IMR-90 (cell line): ENCODE measurements around the gene RNU6-7. TPM values are rescaled to one million over a fixed set of nuclear protein-coding genes. Genes with fewer than 3 reads are reported as not detected.

Experiments
- ATAC-seq: fragments of 200-7000 bp; cut with Tn5 transposase; 2 replicates; pipeline ENCODE4 v1.9.1; 2020; ENCODE audit warnings: low read depth, mild to moderate bottlenecking, moderate library complexity
- BruUV-seq: library from RNA; stranded (reverse); fragments of 400-500 nt; replicated peaks from 2 replicates; lab custom pipeline; 2021; lab: Mats Ljungman, UMichigan
- CTCF ChIA-PET: fragments of 300-600 bp; formaldehyde crosslinking; extraction: SDS; loops from one replicate; lab custom pipeline; 2021; ENCODE audit warnings: antibody characterized with exemption; lab: Yijun Ruan, JAX
- POLR2A ChIA-PET: fragments of 300-600 bp; sonication (Branson Sonifier 250); formaldehyde crosslinking; loops from one replicate; lab custom pipeline; 2022; ENCODE audit warnings: antibody characterized with exemption; ENCODE audit not compliant: unreplicated experiment; lab: Charles Lee
- DNase-seq: peaks from one replicate; pipeline ENCODE4 v3.0.0; 2013
- H2AFZ ChIP-seq: replicated peaks from 2 replicates; pipeline ENCODE3; 2013; ENCODE audit warnings: low read length, mild to moderate bottlenecking; ENCODE audit not compliant: poor library complexity
- H2AK5ac ChIP-seq: 2 replicates; pipeline ENCODE4 v1.6.1; 2013; ENCODE audit warnings: low read depth, low read length, inconsistent platforms
- H2AK9ac ChIP-seq: replicated peaks from 2 replicates; pipeline ENCODE3; 2013; ENCODE audit warnings: mild to moderate bottlenecking, low read depth, low read length, moderate library complexity; ENCODE audit not compliant: poor library complexity
- H2BK120ac ChIP-seq: 2 replicates; pipeline ENCODE4 v1.6.1; 2013; ENCODE audit warnings: low read depth, low read length, inconsistent platforms
- H2BK15ac ChIP-seq: 3 replicates; pipeline ENCODE4 v1.6.1; 2013; ENCODE audit warnings: low read depth, low read length, inconsistent platforms
- H2BK20ac ChIP-seq: 2 replicates; pipeline ENCODE4 v1.6.1; 2013; ENCODE audit warnings: low read depth, mild to moderate bottlenecking, inconsistent platforms, low read length, moderate library complexity
- H2BK5ac ChIP-seq: 2 replicates; pipeline ENCODE4 v1.6.1; 2013; ENCODE audit warnings: mild to moderate bottlenecking, low read depth, low read length, inconsistent platforms; ENCODE audit not compliant: poor library complexity, severe bottlenecking
- H3K14ac ChIP-seq: replicated peaks from 2 replicates; pipeline ENCODE4 v1.6.1; 2013; ENCODE audit warnings: low read depth, low read length, inconsistent platforms
- H3K18ac ChIP-seq: 2 replicates; pipeline ENCODE4 v1.6.1; 2013; ENCODE audit warnings: low read depth, low read length, control low read depth
- H3K23ac ChIP-seq: 2 replicates; pipeline ENCODE4 v1.6.1; 2013; ENCODE audit warnings: low read depth, low read length, inconsistent platforms
- H3K27ac ChIP-seq: 2 replicates; pipeline ENCODE4 v1.5.1; 2013; ENCODE audit warnings: mild to moderate bottlenecking, control low read depth, low read length; ENCODE audit not compliant: insufficient read depth
- H3K27me3 ChIP-seq: 2 replicates; pipeline ENCODE4 v1.6.1; 2013; ENCODE audit warnings: low read length; ENCODE audit not compliant: control insufficient read depth, insufficient read depth
- H3K36me3 ChIP-seq: 2 replicates; pipeline ENCODE4 v1.6.1; 2013; ENCODE audit warnings: low read length, mixed read lengths; ENCODE audit not compliant: control insufficient read depth, insufficient read depth
- H3K4ac ChIP-seq: 2 replicates; pipeline ENCODE4 v1.6.1; 2013; ENCODE audit warnings: low read depth, low read length, inconsistent platforms
- H3K4me1 ChIP-seq: 2 replicates; pipeline ENCODE4 v1.6.1; 2013; ENCODE audit warnings: low read length, mixed read lengths; ENCODE audit not compliant: control insufficient read depth, insufficient read depth
- H3K4me2 ChIP-seq: 2 replicates; pipeline ENCODE4 v1.6.1; 2013; ENCODE audit warnings: low read depth, mild to moderate bottlenecking, control low read depth, low read length, moderate library complexity
- H3K4me3 ChIP-seq: 2 replicates; pipeline ENCODE4 v1.5.1; 2013; ENCODE audit warnings: low read depth, mild to moderate bottlenecking, control low read depth, low read length, moderate library complexity; ENCODE audit not compliant: insufficient read depth
- H3K56ac ChIP-seq: 2 replicates; pipeline ENCODE4 v1.6.1; 2013; ENCODE audit warnings: low read length, inconsistent platforms; ENCODE audit not compliant: insufficient read depth; ENCODE audit errors: extremely low read depth
- H3K79me1 ChIP-seq, 2 experiments: 2 replicates each; pipeline ENCODE4 v1.6.1; 2013; ENCODE audit warnings: low read length in 2 of 2, inconsistent platforms in 1 of 2, low read depth in 1 of 2
- H3K9ac ChIP-seq: 2 replicates; pipeline ENCODE4 v1.6.1; 2013; ENCODE audit warnings: low read depth, low read length, control low read depth
- H3K9me1 ChIP-seq: 2 replicates; pipeline ENCODE4 v1.6.1; 2013; ENCODE audit warnings: low read length, inconsistent platforms; ENCODE audit not compliant: insufficient read depth
- H3K9me3 ChIP-seq: 2 replicates; pipeline ENCODE4 v1.6.1; 2013; ENCODE audit warnings: low read length; ENCODE audit not compliant: control insufficient read depth, insufficient read depth
- H4K20me1 ChIP-seq: 2 replicates; pipeline ENCODE4 v1.6.1; 2013; ENCODE audit warnings: low read length, inconsistent platforms; ENCODE audit not compliant: insufficient read depth
- H4K5ac ChIP-seq: 2 replicates; pipeline ENCODE4 v1.6.1; 2013; ENCODE audit warnings: mild to moderate bottlenecking, low read depth, low read length, control low read depth
- H4K8ac ChIP-seq, 2 experiments: 2 replicates each; pipeline ENCODE4 v1.6.1; 2013; ENCODE audit warnings: low read depth in 2 of 2, low read length in 2 of 2, control low read depth in 1 of 2, inconsistent platforms in 1 of 2
- H4K91ac ChIP-seq: 2 replicates; pipeline ENCODE4 v1.6.1; 2013; ENCODE audit warnings: low read depth, low read length, inconsistent platforms; ENCODE audit not compliant: insufficient read depth
- BHLHE40 ChIP-seq: fragments of 150-350 bp; IDR thresholded peaks from 2 replicates; pipeline ENCODE4 v1.6.1; 2016; ENCODE audit warnings: mild to moderate bottlenecking, low read depth, low read length
- CEBPB ChIP-seq: IDR thresholded peaks from 2 replicates; pipeline ENCODE4 v1.6.1; 2012; ENCODE audit warnings: low read depth, low read length, improper control_type of control experiment
- CHD1 ChIP-seq: IDR thresholded peaks from 2 replicates; pipeline ENCODE4 v1.6.1; 2012; ENCODE audit warnings: low read depth, low read length, improper control_type of control experiment
- FOS ChIP-seq: fragments of 150-350 bp; IDR thresholded peaks from 2 replicates; pipeline ENCODE4 v1.6.1; 2016; ENCODE audit warnings: low read depth, low read length
- MAFK ChIP-seq: IDR thresholded peaks from 2 replicates; pipeline ENCODE4 v1.6.1; 2012; ENCODE audit warnings: low read depth, low read length, improper control_type of control experiment
- MAZ ChIP-seq: IDR thresholded peaks from 2 replicates; pipeline ENCODE4 v1.6.1; 2012; ENCODE audit warnings: low read depth, mild to moderate bottlenecking, low read length, improper control_type of control experiment, moderate library complexity, borderline replicate concordance
- MXI1 ChIP-seq: IDR thresholded peaks from 2 replicates; pipeline ENCODE4 v1.6.1; 2012; ENCODE audit warnings: low read depth, mild to moderate bottlenecking, low read length, moderate library complexity, borderline replicate concordance
- NFE2L2 ChIP-seq: fragments of 150-350 bp; IDR thresholded peaks from 2 replicates; pipeline ENCODE4 v1.6.1; 2016; ENCODE audit warnings: low read depth, mild to moderate bottlenecking, low read length
- POLR2A ChIP-seq: IDR thresholded peaks from 2 replicates; pipeline ENCODE4 v1.6.1; 2012; ENCODE audit warnings: mild to moderate bottlenecking, low read depth, low read length
- RAD21 ChIP-seq: IDR thresholded peaks from 2 replicates; pipeline ENCODE4 v1.6.1; 2012; ENCODE audit warnings: low read length, improper control_type of control experiment
- RCOR1 ChIP-seq: IDR thresholded peaks from 2 replicates; pipeline ENCODE4 v1.6.1; 2012; ENCODE audit warnings: mild to moderate bottlenecking, low read length, improper control_type of control experiment; ENCODE audit not compliant: insufficient replicate concordance
- RFX5 ChIP-seq: IDR thresholded peaks from 2 replicates; pipeline ENCODE4 v1.8.0; 2012; ENCODE audit warnings: low read depth, mild to moderate bottlenecking, low read length, moderate library complexity
- SMC3 ChIP-seq: fragments of 150-350 bp; IDR thresholded peaks from 2 replicates; pipeline ENCODE4 v1.6.1; 2016; ENCODE audit warnings: low read depth, mild to moderate bottlenecking, antibody characterized with exemption, low read length, moderate library complexity
- dilution Hi-C: fragments of 300-500 bp; cut with HindIII; formaldehyde crosslinking; loops from one replicate; pipeline ENCODE4 v1.14.3; 2018; ENCODE audit warnings: low sequenced_read_pairs; ENCODE audit not compliant: unreplicated experiment
- in situ Hi-C: fragments of 300-500 bp; cut with MboI; formaldehyde crosslinking; loops from 3 replicates; pipeline ENCODE4 v1.14.3; 2019; ENCODE audit warnings: low sequenced_read_pairs, inconsistent platforms, mixed read lengths
- intact Hi-C: fragments of 100-400 bp; cut with micrococcal nuclease; formaldehyde crosslinking; loops from 2 replicates; pipeline ENCODE4 v1.10.0; 2022
- polyA plus RNA-seq, 3 experiments: library from polyadenylated mRNA; depleted of rRNA; stranded (reverse); fragments of >200 nt; gene quantifications; 2 replicates each; pipeline ENCODE4 v1.2.3, GENCODE V29; 2012; ENCODE audit warnings: low replicate concordance in 1 of 3
- total RNA-seq: library from RNA; depleted of rRNA; stranded (reverse); fragments of >200 nt; gene quantifications from 2 replicates; pipeline ENCODE4 v1.2.3, GENCODE V29; 2012
- TF ChIP-seq, protein P1 (sequence below): conservative IDR thresholded peaks from 2 replicates; pipeline ENCODE4 v1.5.1; 2012; ENCODE audit warnings: mild to moderate bottlenecking, low read depth, low read length, improper control_type of control experiment
- TF ChIP-seq, protein P2 (sequence below): fragments of 150-350 bp; IDR thresholded peaks from 2 replicates; pipeline ENCODE4 v1.6.1; 2016; ENCODE audit warnings: low read depth, mild to moderate bottlenecking, low read length, moderate library complexity, borderline replicate concordance
- TF ChIP-seq, protein P3 (sequence below): fragments of 150-350 bp; IDR thresholded peaks from 2 replicates; pipeline ENCODE4 v1.6.1; 2017; ENCODE audit warnings: mild to moderate bottlenecking, antibody characterized with exemption, low read length, low read depth

Gene RNU6-7
- total and polyA plus RNA-seq, 2 of the 4 experiments (the other 2 are of a cell fraction): not detected

GRCh38 chr14:32244404-32244803 is 42.6 kb downstream of the RNU6-7 start:
- no peak overlapping the region for H4K5ac ChIP-seq
- no peak overlapping the region for H3K4me3 ChIP-seq
- no peak overlapping the region for H2BK120ac ChIP-seq
- no peak overlapping the region for H2AFZ ChIP-seq
- no peaks in the 10 kb centered on the region for H3K4me1 ChIP-seq
- no peaks in the 10 kb centered on the region for H3K9me3 ChIP-seq
- in situ Hi-C loops: loop anchor here (25.0 kb wide), 1 partner anchor 307 kb away; no protein-coding TSS in a partner anchor
- BruUV-seq: no TSS peak
- H3K79me1 ChIP-seq: no peaks in the 10 kb centered on the region
- TF ChIP-seq CHD1 (no peak), BHLHE40 (no peak), RFX5 (no peak), CEBPB (no peak), MXI1 (no peak), NFE2L2 (no peak), SMC3 (no peak), RCOR1 (no peak), FOS (no peak), RAD21 (peak; percentile 38; the same call in 1 of the 2 replicates), MAZ (no peak), MAFK (no peak), POLR2A (no peak)
- TF ChIP-seq, protein P1, sequence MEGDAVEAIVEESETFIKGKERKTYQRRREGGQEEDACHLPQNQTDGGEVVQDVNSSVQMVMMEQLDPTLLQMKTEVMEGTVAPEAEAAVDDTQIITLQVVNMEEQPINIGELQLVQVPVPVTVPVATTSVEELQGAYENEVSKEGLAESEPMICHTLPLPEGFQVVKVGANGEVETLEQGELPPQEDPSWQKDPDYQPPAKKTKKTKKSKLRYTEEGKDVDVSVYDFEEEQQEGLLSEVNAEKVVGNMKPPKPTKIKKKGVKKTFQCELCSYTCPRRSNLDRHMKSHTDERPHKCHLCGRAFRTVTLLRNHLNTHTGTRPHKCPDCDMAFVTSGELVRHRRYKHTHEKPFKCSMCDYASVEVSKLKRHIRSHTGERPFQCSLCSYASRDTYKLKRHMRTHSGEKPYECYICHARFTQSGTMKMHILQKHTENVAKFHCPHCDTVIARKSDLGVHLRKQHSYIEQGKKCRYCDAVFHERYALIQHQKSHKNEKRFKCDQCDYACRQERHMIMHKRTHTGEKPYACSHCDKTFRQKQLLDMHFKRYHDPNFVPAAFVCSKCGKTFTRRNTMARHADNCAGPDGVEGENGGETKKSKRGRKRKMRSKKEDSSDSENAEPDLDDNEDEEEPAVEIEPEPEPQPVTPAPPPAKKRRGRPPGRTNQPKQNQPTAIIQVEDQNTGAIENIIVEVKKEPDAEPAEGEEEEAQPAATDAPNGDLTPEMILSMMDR: peak; percentile 29
- TF ChIP-seq, protein P2, sequence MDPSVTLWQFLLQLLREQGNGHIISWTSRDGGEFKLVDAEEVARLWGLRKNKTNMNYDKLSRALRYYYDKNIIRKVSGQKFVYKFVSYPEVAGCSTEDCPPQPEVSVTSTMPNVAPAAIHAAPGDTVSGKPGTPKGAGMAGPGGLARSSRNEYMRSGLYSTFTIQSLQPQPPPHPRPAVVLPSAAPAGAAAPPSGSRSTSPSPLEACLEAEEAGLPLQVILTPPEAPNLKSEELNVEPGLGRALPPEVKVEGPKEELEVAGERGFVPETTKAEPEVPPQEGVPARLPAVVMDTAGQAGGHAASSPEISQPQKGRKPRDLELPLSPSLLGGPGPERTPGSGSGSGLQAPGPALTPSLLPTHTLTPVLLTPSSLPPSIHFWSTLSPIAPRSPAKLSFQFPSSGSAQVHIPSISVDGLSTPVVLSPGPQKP: no peak
- TF ChIP-seq, protein P3, sequence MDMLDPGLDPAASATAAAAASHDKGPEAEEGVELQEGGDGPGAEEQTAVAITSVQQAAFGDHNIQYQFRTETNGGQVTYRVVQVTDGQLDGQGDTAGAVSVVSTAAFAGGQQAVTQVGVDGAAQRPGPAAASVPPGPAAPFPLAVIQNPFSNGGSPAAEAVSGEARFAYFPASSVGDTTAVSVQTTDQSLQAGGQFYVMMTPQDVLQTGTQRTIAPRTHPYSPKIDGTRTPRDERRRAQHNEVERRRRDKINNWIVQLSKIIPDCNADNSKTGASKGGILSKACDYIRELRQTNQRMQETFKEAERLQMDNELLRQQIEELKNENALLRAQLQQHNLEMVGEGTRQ: no peak
- CTCF ChIA-PET: interaction anchor here (1.4 kb wide), 1 partner anchor 17 kb away, joined by 8 read pairs; no protein-coding TSS in a partner anchor
- no peak overlapping the region for H3K9ac ChIP-seq
- dilution Hi-C loops: no loop called here
- no peak overlapping the region for H3K14ac ChIP-seq
- no peak overlapping the region for H3K4me2 ChIP-seq
- H3K27me3 ChIP-seq: peaks cover 9% of the 10 kb centered on the region
- H4K8ac ChIP-seq: no peak overlapping the region
- H3K36me3 ChIP-seq: no peaks in the 10 kb centered on the region
- POLR2A ChIA-PET: no interaction called here
- intact Hi-C loops: no loop called here
- H2AK5ac ChIP-seq: no peak overlapping the region
- no peak overlapping the region for H3K56ac ChIP-seq
- no peak overlapping the region for H4K91ac ChIP-seq
- ATAC-seq (no peak), DNase-seq (no peak)
- H2BK5ac ChIP-seq: no peak overlapping the region
- H2AK9ac ChIP-seq: no peak overlapping the region
- no peak overlapping the region for H3K4ac ChIP-seq
- no peak overlapping the region for H2BK20ac ChIP-seq
- H2BK15ac ChIP-seq: no peak overlapping the region
- no peak overlapping the region for H3K18ac ChIP-seq
- no peak overlapping the region for H3K27ac ChIP-seq
- H3K9me1 ChIP-seq: no peaks in the 10 kb centered on the region
- no peak overlapping the region for H3K23ac ChIP-seq
- no peaks in the 10 kb centered on the region for H4K20me1 ChIP-seq
